Middle frontal gyrus (tissue), 1 donor: ENCODE measurements around the gene ECM1.

Experiments
- DNase-seq: peaks from one replicate; pipeline ENCODE4 v3.0.0-alpha.2; 2015; ENCODE audit warnings: low spot score; ENCODE audit errors: extremely low spot score

Gene ECM1

GRCh38 chr1:150543500-150544143, 35.7 kb downstream of the ECM1 start:
- DNase-seq: no peak

GRCh38 chr1:150544204-150544603, 36.3 kb downstream of the ECM1 start:
- no peak for DNase-seq

GRCh38 chr1:150545486-150546032, 37.6 kb downstream of the ECM1 start:
- DNase-seq: no peak

GRCh38 chr1:150546294-150546937, 38.5 kb downstream of the ECM1 start:
- no peak for DNase-seq

- DNase-seq: no peak
Observed at GRCh38 chr1:150548324-150548631, 40.4 kb downstream of the ECM1 start.

- no peak for DNase-seq
Observed at GRCh38 chr1:150548632-150549495, 41.0 kb downstream of the ECM1 start, which contains the start of gene ADAMTSL4. TSS of gene ADAMTSL4 (plus strand) at chr1:150549408. CDS start at chr1:150552289, 2,881 bp downstream.

- DNase-seq: no peak
Observed at GRCh38 chr1:150549496-150550221, 41.8 kb downstream of the ECM1 start.

GRCh38 chr1:150550222-150551050, 42.5 kb downstream of the ECM1 start:
- DNase-seq: no peak

GRCh38 chr1:150551051-150551783, 43.3 kb downstream of the ECM1 start:
- no peak for DNase-seq

GRCh38 chr1:150551784-150552127, 43.8 kb downstream of the ECM1 start:
- no peak for DNase-seq

- no peak for DNase-seq
Observed at GRCh38 chr1:150552128-150552910, 44.4 kb downstream of the ECM1 start.

- no peak for DNase-seq
Observed at GRCh38 chr1:150552911-150553289, 45.0 kb downstream of the ECM1 start.

GRCh38 chr1:150553392-150554085, 45.6 kb downstream of the ECM1 start:
- no peak for DNase-seq

GRCh38 chr1:150554086-150554452, 46.2 kb downstream of the ECM1 start:
- DNase-seq: no peak

- no peak for DNase-seq
Observed at GRCh38 chr1:150555198-150555970, 47.5 kb downstream of the ECM1 start.

GRCh38 chr1:150555971-150556865, 48.3 kb downstream of the ECM1 start:
- DNase-seq: no peak

- DNase-seq: no peak
Observed at GRCh38 chr1:150557065-150557600, 49.2 kb downstream of the ECM1 start.
